Endodermal cell (in vitro differentiated cells): Measurements from ENCODE around the gene DYNLT1. TPM values are rescaled to one million over a fixed set of nuclear protein-coding genes. Genes with fewer than 3 reads are reported as not detected.

Experiments
- DNase-seq: peaks from one replicate; pipeline ENCODE4 v3.0.0-alpha.2; 2017
- H3K27ac ChIP-seq: 2 replicates; pipeline ENCODE4 v1.5.1; 2013; ENCODE audit warnings: mild to moderate bottlenecking, low read depth, low read length, moderate library complexity
- H3K27me3 ChIP-seq: 2 replicates; pipeline ENCODE4 v1.6.1; 2013; ENCODE audit warnings: mild to moderate bottlenecking, low read length, moderate library complexity; ENCODE audit not compliant: insufficient read depth, control insufficient read depth, poor library complexity, severe bottlenecking
- H3K36me3 ChIP-seq: 2 replicates; pipeline ENCODE4 v1.7.0; 2013; ENCODE audit warnings: mild to moderate bottlenecking, low read length, moderate library complexity; ENCODE audit not compliant: control insufficient read depth, insufficient read depth
- H3K4me1 ChIP-seq: one replicate; pipeline ENCODE4 v1.7.0; 2013; ENCODE audit warnings: low read length; ENCODE audit not compliant: control insufficient read depth, insufficient read depth
- H3K4me3 ChIP-seq: 2 replicates; pipeline ENCODE4 v1.5.1; 2013; ENCODE audit warnings: mild to moderate bottlenecking, low read length, moderate library complexity
- H3K9ac ChIP-seq: 2 replicates; pipeline ENCODE4 v1.6.1; 2013; ENCODE audit warnings: mild to moderate bottlenecking, low read length, moderate library complexity; ENCODE audit not compliant: poor library complexity, severe bottlenecking; ENCODE audit errors: extremely low read depth
- H3K9me3 ChIP-seq: 2 replicates; pipeline ENCODE4 v1.6.1; 2013; ENCODE audit warnings: mild to moderate bottlenecking, low read length, moderate library complexity; ENCODE audit not compliant: control insufficient read depth
- H3K27ac Mint-ChIP-seq: 2 replicates; pipeline ENCODE4 v1.8.0; 2020; ENCODE audit warnings: mixed read lengths
- H3K27me3 Mint-ChIP-seq: 2 replicates; pipeline ENCODE4 v1.8.0; 2021; ENCODE audit warnings: mild to moderate bottlenecking, mixed read lengths; ENCODE audit not compliant: insufficient read depth
- H3K36me3 Mint-ChIP-seq: 2 replicates; pipeline ENCODE4 v1.8.0; 2020; ENCODE audit warnings: low read depth, mixed read lengths
- H3K4me1 Mint-ChIP-seq: 2 replicates; pipeline ENCODE4 v1.8.0; 2020; ENCODE audit warnings: mixed read lengths
- H3K4me3 Mint-ChIP-seq: 2 replicates; pipeline ENCODE4 v1.8.0; 2020; ENCODE audit warnings: mild to moderate bottlenecking, moderate library complexity, mixed read lengths
- H3K9me3 Mint-ChIP-seq: 2 replicates; pipeline ENCODE4 v1.8.0; 2020; ENCODE audit warnings: mild to moderate bottlenecking, mixed read lengths
- CTCF ChIP-seq: fragments of 200-600 bp; sonication (generic); conservative IDR thresholded peaks from 2 replicates; pipeline ENCODE4 v1.5.0; 2021; ENCODE audit warnings: antibody characterized with exemption, mild to moderate bottlenecking
- WGBS, 2 experiments: methylation state at CpG; one replicate each; pipeline versions ENCODE4 v1.1.5 to v1.1.7; 2013; ENCODE audit warnings: missing lambda C conversion rate in 2 of 2, mixed read lengths in 1 of 2; ENCODE audit not compliant: insufficient coverage in 1 of 2, insufficient read length in 1 of 2; 5-methylcytosine and 5-hydroxymethylcytosine counted together
- total RNA-seq, 2 donors: library from RNA; stranded (reverse); fragmentation: NEBNext Ultra II Directional in 1 of 2; extraction: Animal tissue kit (Norgen Biotek cat#: 25700) in 1 of 2; gene quantifications; 2 replicates in 1 of 2; 3 replicates in 1 of 2; pipeline ENCODE4 v1.2.1, GENCODE V29; 2021

DYNLT1 gene
- total RNA-seq, 2 donors from 2014 or later = 112 to 148 TPM

GRCh38 chr6:158668707-158669103, 24.2 kb upstream of the DYNLT1 start:
- 88 to 90% methylated on average over 7 of the region's 7 CpGs for WGBS, 2 experiments
- Histone ChIP-seq H3K4me3 (no peak overlapping the region), H3K27me3 (peaks cover 10% of the 10 kb centered on the region), H3K9ac (no peak overlapping the region), H3K36me3 (no peaks in the 10 kb centered on the region), H3K4me1 (no peaks in the 10 kb centered on the region), H3K9me3 (no peaks in the 10 kb centered on the region), H3K27ac (no peak overlapping the region)
- Mint-ChIP-seq H3K27ac (no peak overlapping the region), H3K36me3 (no peaks in the 10 kb centered on the region), H3K27me3 (peaks cover 6% of the 10 kb centered on the region), H3K4me3 (no peak overlapping the region), H3K4me1 (peaks cover 2% of the 10 kb centered on the region), H3K9me3 (no peaks in the 10 kb centered on the region)
- TF ChIP-seq CTCF = no peak
- DNase-seq = peak; percentile 34

GRCh38 chr6:158667360-158667981, 22.9 kb upstream of the DYNLT1 start:
- Histone ChIP-seq H3K4me1 (no peaks in the 10 kb centered on the region), H3K4me3 (no peak overlapping the region), H3K9me3 (no peaks in the 10 kb centered on the region), H3K36me3 (no peaks in the 10 kb centered on the region), H3K27ac (no peak overlapping the region), H3K27me3 (peaks cover 10% of the 10 kb centered on the region), H3K9ac (no peak overlapping the region)
- Mint-ChIP-seq H3K4me1 (peaks cover 11% of the 10 kb centered on the region), H3K9me3 (no peaks in the 10 kb centered on the region), H3K27ac (no peak overlapping the region), H3K36me3 (no peaks in the 10 kb centered on the region), H3K27me3 (peaks cover 8% of the 10 kb centered on the region), H3K4me3 (no peak overlapping the region)
- no peak for TF ChIP-seq CTCF
- 95 to 100% methylated on average over 1 to 8 of the region's 8 CpGs for WGBS, 2 experiments
- DNase-seq = peak; percentile 33

- TF ChIP-seq CTCF = no peak
- peaks cover 11% of the 10 kb centered on the region for H3K4me1 Mint-ChIP-seq
- no peak overlapping the region for H3K27ac ChIP-seq
Observed at GRCh38 chr6:158666628-158667359, 22.3 kb upstream of the DYNLT1 start.

More at GRCh38 chr6:158666628-158667359, 22.3 kb upstream of the DYNLT1 start:
- Histone ChIP-seq H3K4me3 (no peak overlapping the region), H3K4me1 (no peaks in the 10 kb centered on the region), H3K27me3 (peaks cover 10% of the 10 kb centered on the region), H3K9me3 (no peaks in the 10 kb centered on the region), H3K36me3 (no peaks in the 10 kb centered on the region), H3K9ac (no peak overlapping the region)
- WGBS, 2 experiments = 92 to 93% methylated on average over 11 to 14 of the region's 14 CpGs
- Mint-ChIP-seq H3K27me3 (peaks cover 8% of the 10 kb centered on the region), H3K9me3 (no peaks in the 10 kb centered on the region), H3K27ac (no peak overlapping the region), H3K4me3 (no peak overlapping the region), H3K36me3 (no peaks in the 10 kb centered on the region)
- peak; percentile 25 for DNase-seq
